ENCODE data around the gene ACER3.

DNA sequence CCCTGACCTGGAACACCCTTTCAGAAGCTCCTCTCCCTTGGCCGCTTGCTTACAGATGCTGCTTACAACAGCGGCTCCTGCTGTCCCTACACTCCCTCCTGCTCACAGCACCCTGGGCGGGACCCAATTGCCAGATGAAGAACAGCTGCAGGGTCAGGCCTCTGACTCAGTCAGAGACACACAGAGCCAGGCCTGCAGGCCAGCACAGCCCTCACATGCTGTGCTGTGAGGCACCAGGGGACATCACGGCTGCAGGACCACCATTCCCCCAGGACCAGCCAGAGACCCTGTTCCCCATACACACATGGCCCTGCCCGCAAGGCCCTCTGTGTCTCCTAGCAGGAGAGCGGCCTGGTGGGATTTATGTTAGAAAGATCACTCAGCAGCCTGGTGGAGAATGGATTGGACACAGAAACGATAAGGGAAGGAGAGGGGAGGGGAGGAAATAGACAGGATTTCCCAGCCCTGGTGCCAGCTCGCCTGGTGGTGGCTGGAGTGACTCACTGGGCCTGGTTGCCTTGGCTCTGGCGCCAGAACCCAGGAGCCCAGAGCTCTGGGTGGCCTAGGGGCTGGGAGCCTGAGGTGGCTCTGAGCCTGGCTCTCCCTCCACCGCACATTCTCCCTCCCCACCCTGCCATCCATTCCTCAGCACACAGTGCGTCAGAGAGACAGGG, 212.7 kb downstream of the ACER3 start:
- TF ChIP-seq, protein P1, sequence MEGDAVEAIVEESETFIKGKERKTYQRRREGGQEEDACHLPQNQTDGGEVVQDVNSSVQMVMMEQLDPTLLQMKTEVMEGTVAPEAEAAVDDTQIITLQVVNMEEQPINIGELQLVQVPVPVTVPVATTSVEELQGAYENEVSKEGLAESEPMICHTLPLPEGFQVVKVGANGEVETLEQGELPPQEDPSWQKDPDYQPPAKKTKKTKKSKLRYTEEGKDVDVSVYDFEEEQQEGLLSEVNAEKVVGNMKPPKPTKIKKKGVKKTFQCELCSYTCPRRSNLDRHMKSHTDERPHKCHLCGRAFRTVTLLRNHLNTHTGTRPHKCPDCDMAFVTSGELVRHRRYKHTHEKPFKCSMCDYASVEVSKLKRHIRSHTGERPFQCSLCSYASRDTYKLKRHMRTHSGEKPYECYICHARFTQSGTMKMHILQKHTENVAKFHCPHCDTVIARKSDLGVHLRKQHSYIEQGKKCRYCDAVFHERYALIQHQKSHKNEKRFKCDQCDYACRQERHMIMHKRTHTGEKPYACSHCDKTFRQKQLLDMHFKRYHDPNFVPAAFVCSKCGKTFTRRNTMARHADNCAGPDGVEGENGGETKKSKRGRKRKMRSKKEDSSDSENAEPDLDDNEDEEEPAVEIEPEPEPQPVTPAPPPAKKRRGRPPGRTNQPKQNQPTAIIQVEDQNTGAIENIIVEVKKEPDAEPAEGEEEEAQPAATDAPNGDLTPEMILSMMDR (conservative IDR thresholded peaks at IDR 0.05; ENCODE audit: low read depth in 2 of 2): no peak
- TF ChIP-seq EZH2 (IDR thresholded peaks at IDR 0.05; ENCODE audit: low read depth, unreplicated experiment) (no peak), POLR2AphosphoS5 (IDR thresholded peaks at IDR 0.05; ENCODE audit: low read depth) (no peak), EZH2phosphoT487 (IDR thresholded peaks at IDR 0.05; ENCODE audit: unreplicated experiment) (no peak), JUNB (IDR thresholded peaks at IDR 0.05; ENCODE audit: unreplicated experiment) (no peak), ZNF114 (CRISPR knock-in tag; IDR thresholded peaks at IDR 0.05) (no peak), ZNF331 (CRISPR knock-in tag; IDR thresholded peaks at IDR 0.05; ENCODE audit: low read depth) (no peak), NANOG (IDR thresholded peaks at IDR 0.05; ENCODE audit: borderline replicate concordance) (no peak)
- TF ChIP-seq, protein P2, sequence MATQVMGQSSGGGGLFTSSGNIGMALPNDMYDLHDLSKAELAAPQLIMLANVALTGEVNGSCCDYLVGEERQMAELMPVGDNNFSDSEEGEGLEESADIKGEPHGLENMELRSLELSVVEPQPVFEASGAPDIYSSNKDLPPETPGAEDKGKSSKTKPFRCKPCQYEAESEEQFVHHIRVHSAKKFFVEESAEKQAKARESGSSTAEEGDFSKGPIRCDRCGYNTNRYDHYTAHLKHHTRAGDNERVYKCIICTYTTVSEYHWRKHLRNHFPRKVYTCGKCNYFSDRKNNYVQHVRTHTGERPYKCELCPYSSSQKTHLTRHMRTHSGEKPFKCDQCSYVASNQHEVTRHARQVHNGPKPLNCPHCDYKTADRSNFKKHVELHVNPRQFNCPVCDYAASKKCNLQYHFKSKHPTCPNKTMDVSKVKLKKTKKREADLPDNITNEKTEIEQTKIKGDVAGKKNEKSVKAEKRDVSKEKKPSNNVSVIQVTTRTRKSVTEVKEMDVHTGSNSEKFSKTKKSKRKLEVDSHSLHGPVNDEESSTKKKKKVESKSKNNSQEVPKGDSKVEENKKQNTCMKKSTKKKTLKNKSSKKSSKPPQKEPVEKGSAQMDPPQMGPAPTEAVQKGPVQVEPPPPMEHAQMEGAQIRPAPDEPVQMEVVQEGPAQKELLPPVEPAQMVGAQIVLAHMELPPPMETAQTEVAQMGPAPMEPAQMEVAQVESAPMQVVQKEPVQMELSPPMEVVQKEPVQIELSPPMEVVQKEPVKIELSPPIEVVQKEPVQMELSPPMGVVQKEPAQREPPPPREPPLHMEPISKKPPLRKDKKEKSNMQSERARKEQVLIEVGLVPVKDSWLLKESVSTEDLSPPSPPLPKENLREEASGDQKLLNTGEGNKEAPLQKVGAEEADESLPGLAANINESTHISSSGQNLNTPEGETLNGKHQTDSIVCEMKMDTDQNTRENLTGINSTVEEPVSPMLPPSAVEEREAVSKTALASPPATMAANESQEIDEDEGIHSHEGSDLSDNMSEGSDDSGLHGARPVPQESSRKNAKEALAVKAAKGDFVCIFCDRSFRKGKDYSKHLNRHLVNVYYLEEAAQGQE (IDR thresholded peaks at IDR 0.05; ENCODE audit: unreplicated experiment): no peak
- TF ChIP-seq, protein P3, sequence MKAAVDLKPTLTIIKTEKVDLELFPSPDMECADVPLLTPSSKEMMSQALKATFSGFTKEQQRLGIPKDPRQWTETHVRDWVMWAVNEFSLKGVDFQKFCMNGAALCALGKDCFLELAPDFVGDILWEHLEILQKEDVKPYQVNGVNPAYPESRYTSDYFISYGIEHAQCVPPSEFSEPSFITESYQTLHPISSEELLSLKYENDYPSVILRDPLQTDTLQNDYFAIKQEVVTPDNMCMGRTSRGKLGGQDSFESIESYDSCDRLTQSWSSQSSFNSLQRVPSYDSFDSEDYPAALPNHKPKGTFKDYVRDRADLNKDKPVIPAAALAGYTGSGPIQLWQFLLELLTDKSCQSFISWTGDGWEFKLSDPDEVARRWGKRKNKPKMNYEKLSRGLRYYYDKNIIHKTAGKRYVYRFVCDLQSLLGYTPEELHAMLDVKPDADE (IDR thresholded peaks at IDR 0.05): no peak
